IMR-90 (cell line): ENCODE results near the gene DOC2B.

Experiments used
- CTCF ChIP-seq: conservative IDR thresholded peaks from 2 replicates; pipeline ENCODE4 v1.5.1; 2012; ENCODE audit warnings: mild to moderate bottlenecking, low read depth, low read length, improper control_type of control experiment
- MAFK ChIP-seq: IDR thresholded peaks from 2 replicates; pipeline ENCODE4 v1.6.1; 2012; ENCODE audit warnings: low read depth, low read length, improper control_type of control experiment

- TF ChIP-seq MAFK (no peak), CTCF (no peak)
Observed at GRCh38 chr17:156946-157345, 24.5 kb downstream of the DOC2B start.
